GM12878 (cell line): ENCODE measurements around the gene PHF2. TPM values are rescaled to one million over a fixed set of nuclear protein-coding genes. Genes with fewer than 3 reads are reported as not detected.

Source experiments
- ATAC-seq: fragments of 200-7000 bp; cut with Tn5 transposase; 3 replicates; pipeline ENCODE4 v1.9.1; 2020; ENCODE audit warnings: mild to moderate bottlenecking, moderate library complexity
- BruUV-seq: library from RNA; stranded (reverse); fragments of 400-500 nt; replicated peaks from 2 replicates; lab custom pipeline; 2021; lab: Mats Ljungman, UMichigan
- CTCF ChIA-PET: fragments of 300-600 bp; sonication (Branson Sonifier 250); formaldehyde crosslinking; extraction: SDS; loops from one replicate; lab custom pipeline; 2021; ENCODE audit warnings: inconsistent platforms; lab: Yijun Ruan, JAX
- POLR2A ChIA-PET: fragments of 350-600 bp; formaldehyde crosslinking; extraction: SDS; loops from one replicate; lab custom pipeline; 2021; ENCODE audit warnings: inconsistent platforms; lab: Charles Lee
- RAD21 ChIA-PET: fragments of 300-600 bp; sonication (Branson Sonifier 250); formaldehyde crosslinking; loops from one replicate; lab custom pipeline; 2023; ENCODE audit warnings: antibody characterized with exemption; ENCODE audit not compliant: unreplicated experiment; lab: Charles Lee
- SMC1A ChIA-PET: fragments of 300-600 bp; sonication (Branson Sonifier 250); formaldehyde crosslinking; loops from one replicate; lab custom pipeline; 2023; ENCODE audit not compliant: unreplicated experiment, uncharacterized antibody; lab: Charles Lee
- DNase-seq: peaks from one replicate; pipeline ENCODE4 v3.0.0-alpha.2; 2011; ENCODE audit warnings: low read depth, low spot score
- FAIRE-seq: peaks from 3 replicates; lab custom pipeline; 2011; peaks lifted over from hg19 to GRCh38; lab: Jason Lieb, UNC
- H2AFZ ChIP-seq: 2 replicates; pipeline ENCODE4 v1.6.0; 2011; ENCODE audit warnings: low read depth, low read length, control low read depth; ENCODE audit not compliant: control insufficient read depth
- H3K27ac ChIP-seq: 2 replicates; pipeline ENCODE4 v1.5.1; 2011; ENCODE audit warnings: control low read depth; ENCODE audit not compliant: control insufficient read depth, insufficient read depth
- H3K27me3 ChIP-seq, 2 experiments: replicated peaks in 1 of 2; 2 replicates each; pipeline versions ENCODE4 v1.6.0 to v1.6.1; 2011; ENCODE audit warnings: low read length in 1 of 2; ENCODE audit not compliant: control insufficient read depth in 2 of 2, insufficient read depth in 2 of 2
- H3K36me3 ChIP-seq, 2 experiments: 2 replicates each; pipeline ENCODE4 v1.5.1; 2011; ENCODE audit warnings: low read length in 1 of 2; ENCODE audit not compliant: control insufficient read depth in 2 of 2, insufficient read depth in 2 of 2
- H3K4me1 ChIP-seq: 2 replicates; pipeline ENCODE4 v1.6.1; 2011; ENCODE audit warnings: mild to moderate bottlenecking, low read length, moderate library complexity, mixed read lengths; ENCODE audit not compliant: control insufficient read depth, insufficient read depth
- H3K4me2 ChIP-seq: 2 replicates; pipeline ENCODE4 v1.6.0; 2011; ENCODE audit warnings: control low read depth; ENCODE audit not compliant: control insufficient read depth, insufficient read depth
- H3K4me3 ChIP-seq: fragments of 200-600 bp; sonication (generic); 2 replicates; pipeline ENCODE4 v1.5.1; 2016
- H3K79me2 ChIP-seq: 2 replicates; pipeline ENCODE4 v1.6.0; 2011; ENCODE audit warnings: low read length; ENCODE audit not compliant: control insufficient read depth, insufficient read depth
- H3K9ac ChIP-seq: 2 replicates; pipeline ENCODE4 v1.8.0; 2011; ENCODE audit warnings: low read length, control low read depth, mixed read lengths; ENCODE audit not compliant: control insufficient read depth, insufficient read depth
- H3K9me3 ChIP-seq: replicated peaks from 3 replicates; pipeline ENCODE4 v1.5.1; 2011; ENCODE audit warnings: mild to moderate bottlenecking, low read length; ENCODE audit not compliant: control insufficient read depth, insufficient read depth
- H4K20me1 ChIP-seq: 2 replicates; pipeline ENCODE4 v1.6.0; 2011; ENCODE audit not compliant: control insufficient read depth, insufficient read depth
- ATF7 ChIP-seq: fragments of 450-650 bp; IDR thresholded peaks from 2 replicates; pipeline ENCODE4 v1.6.1; 2016; ENCODE audit warnings: low read depth, mild to moderate bottlenecking
- EZH2 ChIP-seq: IDR thresholded peaks from 2 replicates; pipeline ENCODE4 v1.6.1; 2012; ENCODE audit warnings: low read depth, mild to moderate bottlenecking, control low read depth, inconsistent platforms, low read length, borderline replicate concordance; ENCODE audit not compliant: control insufficient read depth
- FOXM1 ChIP-seq: IDR thresholded peaks from 2 replicates; pipeline ENCODE4 v1.6.1; 2012; ENCODE audit warnings: low read depth, mild to moderate bottlenecking, inconsistent platforms, low read length, moderate library complexity
- MEF2B ChIP-seq: fragments of 450-650 bp; IDR thresholded peaks from 2 replicates; pipeline ENCODE4 v1.6.1; 2018; ENCODE audit warnings: mild to moderate bottlenecking, moderate library complexity; ENCODE audit not compliant: partially characterized antibody, poor library complexity, severe bottlenecking
- MTA2 ChIP-seq: fragments of 450-650 bp; IDR thresholded peaks from 2 replicates; pipeline ENCODE4 v1.6.1; 2016; ENCODE audit warnings: low read depth, mild to moderate bottlenecking, moderate library complexity
- NFIC ChIP-seq: IDR thresholded peaks from 2 replicates; pipeline ENCODE4 v1.6.1; 2012; ENCODE audit warnings: low read depth, mild to moderate bottlenecking, inconsistent platforms, low read length, moderate library complexity
- NFXL1 ChIP-seq: fragments of 450-650 bp; IDR thresholded peaks from 2 replicates; pipeline ENCODE4 v1.6.1; 2017; ENCODE audit warnings: antibody characterized with exemption, mild to moderate bottlenecking, borderline replicate concordance
- WGBS: methylation state at CpG from one replicate; pipeline ENCODE4 v1.1.6; 2016; ENCODE audit warnings: low lambda C conversion rate; ENCODE audit not compliant: insufficient replicate concordance, insufficient coverage; ENCODE audit errors: missing lambda C conversion rate; 5-methylcytosine and 5-hydroxymethylcytosine counted together
- in situ Hi-C: fragments of 300-500 bp; cut with MboI; formaldehyde crosslinking; loops from 9 replicates; pipeline ENCODE4 v1.14.3; 2018; ENCODE audit warnings: mixed read lengths
- intact Hi-C: fragments of 100-400 bp; cut with micrococcal nuclease; formaldehyde crosslinking; loops from one replicate; pipeline ENCODE4 v1.14.2; 2022; ENCODE audit not compliant: unreplicated experiment
- polyA plus RNA-seq, 11 experiments: library from polyadenylated mRNA; depleted of rRNA in 4 of 11; unstranded in 6 of 11; stranded (reverse) in 5 of 11; fragments of >200 nt; fragmentation: Nextera tagmentation in 4 of 11; fragmentation: Illumina TruSeq in 1 of 11; extraction: Ambion mirVana in 4 of 11; extraction: Trizol in 1 of 11; gene quantifications; 1 replicate in 1 of 11; 2 replicates in 10 of 11; pipeline versions ENCODE4 v1.2.1 to v1.2.3, GENCODE V29; 2011 to 2016; ENCODE audit warnings: inconsistent platforms in 2 of 11, missing spikeins in 2 of 11, low read depth in 1 of 11
- total RNA-seq, 4 experiments: library from RNA; depleted of rRNA in 3 of 4; stranded (reverse); fragments of >200 nt in 3 of 4; fragmentation: Illumina TruSeq in 1 of 4; extraction: Trizol in 1 of 4; gene quantifications; 2 replicates each; pipeline versions ENCODE4 v1.2.1 to v1.2.3, GENCODE V29; 2013 to 2021
- TF ChIP-seq, protein P1 (sequence below): fragments of 450-650 bp; IDR thresholded peaks from 2 replicates; pipeline ENCODE4 v1.6.1; 2016; ENCODE audit warnings: mild to moderate bottlenecking, moderate library complexity, borderline replicate concordance
- TF ChIP-seq, protein P2 (sequence below): fragments of 450-650 bp; IDR thresholded peaks from 2 replicates; pipeline ENCODE4 v1.6.1; 2016; ENCODE audit warnings: mild to moderate bottlenecking

Gene PHF2
- total and polyA plus RNA-seq, 10 of the 15 experiments (the other 5 are each of a cell fraction or from before 2014, with no cell fraction given), result 0.34 to 13.3 (median 5.5) TPM

DNA sequence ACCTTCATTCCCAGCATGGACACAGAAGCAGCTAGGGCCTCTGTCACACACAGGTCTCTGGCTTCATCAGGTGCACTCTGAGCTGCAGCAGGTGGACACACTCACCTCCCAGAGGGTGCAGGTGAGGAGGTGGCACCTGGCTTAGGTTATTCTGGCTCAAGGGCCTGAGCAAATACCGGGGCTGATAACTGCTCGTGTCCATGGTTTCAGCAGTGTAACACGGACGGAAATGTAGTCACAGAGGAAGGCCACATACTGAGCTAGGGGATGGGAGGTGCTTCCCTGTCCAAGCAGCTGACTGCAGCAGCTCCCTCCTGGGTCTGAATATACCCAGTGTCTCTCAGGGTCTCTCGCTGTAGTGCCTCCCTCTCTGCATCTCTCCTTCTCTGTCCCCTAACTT is 5.7 kb downstream of the PHF2 start:
- 82% methylated on average over 5 of the region's 5 CpGs for WGBS
- Histone ChIP-seq H4K20me1 (no peaks in the 10 kb centered on the region), H3K27me3 (no peaks in the 10 kb centered on the region), H3K79me2 (peaks cover 6% of the 10 kb centered on the region), H2AFZ (no peak overlapping the region), H3K4me1 (peaks cover 5% of the 10 kb centered on the region; the same call in 1 of the 2 replicates), H3K9me3 (peaks cover 2% of the 10 kb centered on the region; the same call in 2 of the 3 replicates), H3K4me3 (no peak overlapping the region), H3K9ac (no peak overlapping the region), H3K36me3 (no peaks in the 10 kb centered on the region), H3K4me2 (no peak overlapping the region), H3K27ac (no peak overlapping the region)
- ChIA-PET POLR2A (no interaction called here), SMC1A (interaction anchor here (0.9 kb wide), 1 partner anchor 22 kb away, joined by 3 read pairs; no protein-coding TSS in a partner anchor), CTCF (interaction anchor here (4.5 kb wide), 1 partner anchor 16 kb away, joined by 24 read pairs; no protein-coding TSS in a partner anchor), RAD21 (no interaction called here)
- ATAC-seq (no peak), FAIRE-seq (no peak), DNase-seq (no peak)
- no peak for TF ChIP-seq NFIC
- BruUV-seq, result no TSS peak
- in situ Hi-C loops (no loop called here), intact Hi-C loops (no loop called here)

DNA sequence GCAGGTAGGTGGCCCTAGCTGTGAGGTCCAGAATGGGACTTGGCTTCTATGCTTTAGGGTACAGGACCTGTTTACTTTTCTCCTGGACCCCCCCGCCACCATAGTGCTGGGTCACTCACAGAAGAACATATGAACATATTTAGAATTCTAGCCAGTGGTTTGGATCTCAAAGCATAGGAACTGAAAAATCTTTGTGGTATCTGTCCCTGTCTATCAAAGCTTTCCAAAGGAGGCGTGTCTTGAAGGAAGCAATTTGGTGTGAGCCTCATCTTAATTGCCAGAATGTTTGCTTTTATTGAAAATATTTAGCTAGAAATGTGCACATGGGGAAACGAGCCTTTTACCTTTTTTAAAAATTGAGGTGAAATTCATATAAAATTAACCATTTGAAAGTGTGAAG is 6.2 kb downstream of the PHF2 start:
- Histone ChIP-seq H3K9me3 (peaks cover 2% of the 10 kb centered on the region; the same call in 2 of the 3 replicates), H3K27me3 (no peaks in the 10 kb centered on the region), H4K20me1 (no peaks in the 10 kb centered on the region), H3K36me3 (no peaks in the 10 kb centered on the region), H3K79me2 (peaks cover 2% of the 10 kb centered on the region), H3K4me2 (no peak overlapping the region), H2AFZ (no peak overlapping the region), H3K9ac (no peak overlapping the region), H3K4me3 (no peak overlapping the region), H3K27ac (no peak overlapping the region), H3K4me1 (peaks cover 3% of the 10 kb centered on the region; the same call in 1 of the 2 replicates)
- ChIA-PET CTCF (interaction anchor here (4.5 kb wide), 1 partner anchor 16 kb away, joined by 24 read pairs; no protein-coding TSS in a partner anchor), POLR2A (no interaction called here), SMC1A (no interaction called here), RAD21 (no interaction called here)
- intact Hi-C loops (no loop called here), in situ Hi-C loops (no loop called here)
- DNase-seq (no peak), FAIRE-seq (no peak), ATAC-seq (no peak)
- BruUV-seq, result no TSS peak
- WGBS, result 53% methylated on average over 3 of the region's 3 CpGs
- TF ChIP-seq EZH2 (no peak), MTA2 (no peak), MEF2B (no peak), ATF7 (no peak), FOXM1 (no peak), NFXL1 (no peak)
- TF ChIP-seq, protein P1, sequence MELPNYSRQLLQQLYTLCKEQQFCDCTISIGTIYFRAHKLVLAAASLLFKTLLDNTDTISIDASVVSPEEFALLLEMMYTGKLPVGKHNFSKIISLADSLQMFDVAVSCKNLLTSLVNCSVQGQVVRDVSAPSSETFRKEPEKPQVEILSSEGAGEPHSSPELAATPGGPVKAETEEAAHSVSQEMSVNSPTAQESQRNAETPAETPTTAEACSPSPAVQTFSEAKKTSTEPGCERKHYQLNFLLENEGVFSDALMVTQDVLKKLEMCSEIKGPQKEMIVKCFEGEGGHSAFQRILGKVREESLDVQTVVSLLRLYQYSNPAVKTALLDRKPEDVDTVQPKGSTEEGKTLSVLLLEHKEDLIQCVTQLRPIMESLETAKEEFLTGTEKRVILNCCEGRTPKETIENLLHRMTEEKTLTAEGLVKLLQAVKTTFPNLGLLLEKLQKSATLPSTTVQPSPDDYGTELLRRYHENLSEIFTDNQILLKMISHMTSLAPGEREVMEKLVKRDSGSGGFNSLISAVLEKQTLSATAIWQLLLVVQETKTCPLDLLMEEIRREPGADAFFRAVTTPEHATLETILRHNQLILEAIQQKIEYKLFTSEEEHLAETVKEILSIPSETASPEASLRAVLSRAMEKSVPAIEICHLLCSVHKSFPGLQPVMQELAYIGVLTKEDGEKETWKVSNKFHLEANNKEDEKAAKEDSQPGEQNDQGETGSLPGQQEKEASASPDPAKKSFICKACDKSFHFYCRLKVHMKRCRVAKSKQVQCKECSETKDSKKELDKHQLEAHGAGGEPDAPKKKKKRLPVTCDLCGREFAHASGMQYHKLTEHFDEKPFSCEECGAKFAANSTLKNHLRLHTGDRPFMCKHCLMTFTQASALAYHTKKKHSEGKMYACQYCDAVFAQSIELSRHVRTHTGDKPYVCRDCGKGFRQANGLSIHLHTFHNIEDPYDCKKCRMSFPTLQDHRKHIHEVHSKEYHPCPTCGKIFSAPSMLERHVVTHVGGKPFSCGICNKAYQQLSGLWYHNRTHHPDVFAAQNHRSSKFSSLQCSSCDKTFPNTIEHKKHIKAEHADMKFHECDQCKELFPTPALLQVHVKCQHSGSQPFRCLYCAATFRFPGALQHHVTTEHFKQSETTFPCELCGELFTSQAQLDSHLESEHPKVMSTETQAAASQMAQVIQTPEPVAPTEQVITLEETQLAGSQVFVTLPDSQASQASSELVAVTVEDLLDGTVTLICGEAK, result no peak
- TF ChIP-seq, protein P2, sequence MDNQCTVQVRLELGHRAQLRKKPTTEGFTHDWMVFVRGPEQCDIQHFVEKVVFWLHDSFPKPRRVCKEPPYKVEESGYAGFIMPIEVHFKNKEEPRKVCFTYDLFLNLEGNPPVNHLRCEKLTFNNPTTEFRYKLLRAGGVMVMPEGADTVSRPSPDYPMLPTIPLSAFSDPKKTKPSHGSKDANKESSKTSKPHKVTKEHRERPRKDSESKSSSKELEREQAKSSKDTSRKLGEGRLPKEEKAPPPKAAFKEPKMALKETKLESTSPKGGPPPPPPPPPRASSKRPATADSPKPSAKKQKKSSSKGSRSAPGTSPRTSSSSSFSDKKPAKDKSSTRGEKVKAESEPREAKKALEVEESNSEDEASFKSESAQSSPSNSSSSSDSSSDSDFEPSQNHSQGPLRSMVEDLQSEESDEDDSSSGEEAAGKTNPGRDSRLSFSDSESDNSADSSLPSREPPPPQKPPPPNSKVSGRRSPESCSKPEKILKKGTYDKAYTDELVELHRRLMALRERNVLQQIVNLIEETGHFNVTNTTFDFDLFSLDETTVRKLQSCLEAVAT, result no peak
